HG03457 (cell line): ENCODE results near the gene PRSS53.

ENCODE experiments used
- ATAC-seq: cut with Tn5 transposase; IDR thresholded peaks from one replicate; pipeline ENCODE4 v1.9.1; 2021; ENCODE audit warnings: moderate number of reproducible peaks; ENCODE audit not compliant: unreplicated experiment

Gene PRSS53

DNA sequence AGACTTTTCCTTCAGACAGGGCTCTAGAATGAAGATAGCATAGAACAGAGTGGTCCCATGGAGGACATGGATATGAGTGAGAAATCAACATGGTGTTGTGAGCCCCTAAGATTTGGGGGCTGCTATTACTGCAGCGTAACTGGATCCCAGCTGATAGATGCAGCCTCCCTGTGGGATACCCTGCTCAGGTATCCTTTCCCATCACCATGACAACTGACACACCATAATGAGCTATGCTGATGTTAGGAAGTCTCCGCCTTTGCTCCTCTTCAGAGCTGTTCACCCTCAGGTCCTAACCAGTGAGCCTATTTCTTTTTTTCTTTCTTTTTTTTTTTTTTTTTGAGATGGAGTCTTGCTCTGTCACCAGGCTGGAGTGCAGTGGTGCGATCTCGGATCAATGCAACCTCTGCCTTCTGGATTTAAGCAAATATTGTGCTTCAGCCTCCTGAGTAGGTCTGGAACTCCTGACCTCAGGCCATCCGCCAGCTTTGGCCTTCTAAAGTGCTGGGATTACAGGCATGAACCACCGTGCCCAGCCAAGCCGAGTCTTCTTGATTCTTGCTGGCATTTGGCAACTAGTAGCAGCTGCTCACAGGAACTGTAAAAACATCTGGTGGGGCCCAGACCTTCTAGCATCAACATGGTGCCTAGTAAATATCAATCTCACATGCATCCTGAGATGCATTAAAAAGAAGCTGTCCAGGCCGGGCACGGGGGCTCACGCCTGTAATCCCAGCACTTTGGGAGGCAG, 38.3 kb downstream of the PRSS53 start:
- no peak for ATAC-seq

- no peak for ATAC-seq
Observed at GRCh38 chr16:31043898-31044481, 44.8 kb downstream of the PRSS53 start.

DNA sequence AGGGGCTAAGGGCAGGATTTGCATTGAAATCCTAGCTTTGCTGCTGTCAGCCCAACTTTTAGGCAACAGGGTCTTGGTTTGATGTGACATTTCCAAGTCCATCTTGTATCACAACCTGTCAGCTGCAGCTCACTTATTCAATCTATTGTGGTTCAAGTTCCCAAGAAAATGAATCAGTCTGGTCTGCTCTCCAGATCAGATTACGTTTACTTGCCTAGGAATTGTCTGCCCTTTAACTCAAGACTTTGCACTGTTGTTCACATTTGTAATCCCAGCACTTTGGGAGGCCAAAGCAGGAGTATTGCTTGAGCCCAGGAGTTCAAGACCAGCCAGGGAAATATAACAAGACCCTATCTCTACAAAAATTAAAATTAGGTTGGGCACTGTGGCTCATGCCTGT, 45.4 kb downstream of the PRSS53 start:
- no peak for ATAC-seq

- no peak for ATAC-seq
Observed at GRCh38 chr16:31042866-31043265, 45.9 kb downstream of the PRSS53 start.

- no peak for ATAC-seq
Observed at GRCh38 chr16:31038993-31039392, 49.8 kb downstream of the PRSS53 start.

GRCh38 chr16:31036691-31037090, 52.1 kb downstream of the PRSS53 start:
- no peak for ATAC-seq

DNA sequence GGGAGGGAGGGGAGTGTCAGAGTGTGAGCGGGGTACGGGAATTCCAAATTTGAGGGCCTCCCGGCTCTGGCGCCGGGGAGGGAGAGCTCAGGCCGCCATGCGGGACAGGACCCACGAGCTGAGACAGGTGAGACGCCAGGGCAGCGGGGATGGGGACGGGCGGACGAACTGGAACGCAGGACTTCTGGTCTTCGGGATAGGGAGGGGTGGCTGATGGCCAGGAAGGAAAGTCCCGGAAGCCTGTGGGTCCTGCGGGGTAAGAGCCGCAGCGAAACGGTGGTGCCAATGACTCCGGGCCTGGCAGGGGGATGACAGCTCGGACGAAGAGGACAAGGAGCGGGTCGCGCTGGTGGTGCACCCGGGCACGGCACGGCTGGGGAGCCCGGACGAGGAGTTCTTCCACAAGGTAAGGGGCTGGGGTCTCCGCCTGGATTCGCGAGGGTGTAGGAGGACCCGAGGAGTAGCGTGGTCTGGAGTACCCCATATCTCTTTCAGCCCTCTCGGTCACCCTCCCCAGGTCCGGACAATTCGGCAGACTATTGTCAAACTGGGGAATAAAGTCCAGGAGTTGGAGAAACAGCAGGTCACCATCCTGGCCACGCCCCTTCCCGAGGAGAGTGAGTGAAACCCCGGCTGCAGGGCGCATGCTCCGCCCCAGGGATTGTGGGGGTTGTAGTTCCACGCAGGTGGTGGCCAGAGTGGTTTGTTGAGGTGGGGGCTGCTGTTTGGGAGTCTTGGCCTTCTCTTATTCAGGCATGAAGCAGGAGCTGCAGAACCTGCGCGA, 54.8 kb downstream of the PRSS53 start:
- ATAC-seq, result peak; percentile 38
